ENCODE measurements around the gene CTNND1. TPM values are rescaled to one million over a fixed set of nuclear protein-coding genes. Genes with fewer than 3 reads are reported as not detected.

Gene CTNND1
- total RNA-seq, 2 donors from 2014 or later: 58.2 to 63.2 TPM

DNA sequence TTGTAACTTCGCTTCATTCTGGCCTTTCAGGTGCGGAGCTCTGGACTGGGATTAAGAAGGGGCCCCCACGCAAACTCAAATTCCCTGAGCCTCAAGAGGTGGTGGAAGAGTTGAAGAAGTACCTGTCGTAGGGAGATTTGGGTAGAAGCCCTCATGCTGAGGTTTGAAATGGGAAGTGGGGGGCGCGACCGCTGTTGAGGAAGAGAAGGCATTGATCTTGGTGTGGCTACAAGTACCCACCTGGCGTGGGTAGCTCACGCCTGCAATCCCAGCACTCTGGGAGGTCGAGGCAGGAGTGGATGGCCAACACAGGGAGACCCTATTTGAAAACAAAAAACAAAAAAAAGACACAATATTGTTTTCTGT, 19.5 kb upstream of the CTNND1 start:
- no peak for DNase-seq (ENCODE audit: low spot score)
- peaks cover 48% of the 10 kb centered on the region for H3K36me3 ChIP-seq
- H3K27me3 ChIP-seq: no peaks in the 10 kb centered on the region
- peaks cover 0 to 25% of the 10 kb centered on the region in 2 donors for H3K4me1 ChIP-seq
- peak overlapping the region; percentile 76 to 92 for H3K4me3 ChIP-seq
- no peaks in the 10 kb centered on the region for H3K9me3 ChIP-seq
- peak overlapping the region; percentile 94 to 96 for H3K27ac ChIP-seq
- TF ChIP-seq, protein P1, sequence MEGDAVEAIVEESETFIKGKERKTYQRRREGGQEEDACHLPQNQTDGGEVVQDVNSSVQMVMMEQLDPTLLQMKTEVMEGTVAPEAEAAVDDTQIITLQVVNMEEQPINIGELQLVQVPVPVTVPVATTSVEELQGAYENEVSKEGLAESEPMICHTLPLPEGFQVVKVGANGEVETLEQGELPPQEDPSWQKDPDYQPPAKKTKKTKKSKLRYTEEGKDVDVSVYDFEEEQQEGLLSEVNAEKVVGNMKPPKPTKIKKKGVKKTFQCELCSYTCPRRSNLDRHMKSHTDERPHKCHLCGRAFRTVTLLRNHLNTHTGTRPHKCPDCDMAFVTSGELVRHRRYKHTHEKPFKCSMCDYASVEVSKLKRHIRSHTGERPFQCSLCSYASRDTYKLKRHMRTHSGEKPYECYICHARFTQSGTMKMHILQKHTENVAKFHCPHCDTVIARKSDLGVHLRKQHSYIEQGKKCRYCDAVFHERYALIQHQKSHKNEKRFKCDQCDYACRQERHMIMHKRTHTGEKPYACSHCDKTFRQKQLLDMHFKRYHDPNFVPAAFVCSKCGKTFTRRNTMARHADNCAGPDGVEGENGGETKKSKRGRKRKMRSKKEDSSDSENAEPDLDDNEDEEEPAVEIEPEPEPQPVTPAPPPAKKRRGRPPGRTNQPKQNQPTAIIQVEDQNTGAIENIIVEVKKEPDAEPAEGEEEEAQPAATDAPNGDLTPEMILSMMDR (IDR thresholded peaks at IDR 0.05): no peak

DNA sequence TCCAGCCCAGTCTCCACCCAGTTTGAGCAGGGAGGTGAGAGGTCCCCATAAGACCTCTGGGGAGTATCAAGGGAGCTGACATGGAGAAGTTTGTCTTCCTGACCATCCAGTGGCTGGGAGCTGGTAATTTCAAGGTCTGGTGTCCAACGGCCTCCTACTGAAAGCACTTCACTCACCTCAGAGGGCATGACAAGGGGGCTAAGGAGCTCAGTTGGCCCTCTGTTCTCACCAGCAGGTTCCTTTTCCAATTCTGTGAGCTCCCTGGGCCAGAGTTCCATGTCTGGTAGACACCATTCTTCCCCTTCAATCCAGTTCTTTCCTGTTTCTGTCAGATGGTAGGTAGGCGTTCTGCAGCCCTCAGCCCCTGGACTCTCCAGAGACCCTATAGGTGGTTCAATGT, 17.2 kb upstream of the CTNND1 start:
- DNase-seq (ENCODE audit: low spot score): no peak
- H3K36me3 ChIP-seq: peaks cover 28% of the 10 kb centered on the region
- no peaks in the 10 kb centered on the region for H3K9me3 ChIP-seq
- H3K27me3 ChIP-seq: no peaks in the 10 kb centered on the region
- H3K4me3 ChIP-seq: no peak overlapping the region
- TF ChIP-seq, protein P1 (IDR thresholded peaks at IDR 0.05): no peak
- no peak overlapping the region for H3K27ac ChIP-seq
- peaks cover 0 to 25% of the 10 kb centered on the region in 2 donors for H3K4me1 ChIP-seq

- Histone ChIP-seq H3K4me3 (no peak overlapping the region), H3K4me1 (peaks cover 0 to 25% of the 10 kb centered on the region in 2 donors), H3K9me3 (no peaks in the 10 kb centered on the region), H3K36me3 (peaks cover 27% of the 10 kb centered on the region), H3K27ac (no peak overlapping the region), H3K27me3 (no peaks in the 10 kb centered on the region)
- DNase-seq (ENCODE audit: low spot score): no peak
- TF ChIP-seq, protein P1 (IDR thresholded peaks at IDR 0.05): no peak
Observed at GRCh38 chr11:57745206-57745605, 16.4 kb upstream of the CTNND1 start.

GRCh38 chr11:57746920-57747319, 14.7 kb upstream of the CTNND1 start:
- H3K4me3 ChIP-seq: no peak overlapping the region
- DNase-seq (ENCODE audit: low spot score): no peak
- H3K36me3 ChIP-seq: peaks cover 27% of the 10 kb centered on the region
- peaks cover 0 to 23% of the 10 kb centered on the region in 2 donors for H3K4me1 ChIP-seq
- no peak overlapping the region for H3K27ac ChIP-seq
- TF ChIP-seq, protein P1 (IDR thresholded peaks at IDR 0.05): no peak
- H3K9me3 ChIP-seq: no peaks in the 10 kb centered on the region
- no peaks in the 10 kb centered on the region for H3K27me3 ChIP-seq

DNA sequence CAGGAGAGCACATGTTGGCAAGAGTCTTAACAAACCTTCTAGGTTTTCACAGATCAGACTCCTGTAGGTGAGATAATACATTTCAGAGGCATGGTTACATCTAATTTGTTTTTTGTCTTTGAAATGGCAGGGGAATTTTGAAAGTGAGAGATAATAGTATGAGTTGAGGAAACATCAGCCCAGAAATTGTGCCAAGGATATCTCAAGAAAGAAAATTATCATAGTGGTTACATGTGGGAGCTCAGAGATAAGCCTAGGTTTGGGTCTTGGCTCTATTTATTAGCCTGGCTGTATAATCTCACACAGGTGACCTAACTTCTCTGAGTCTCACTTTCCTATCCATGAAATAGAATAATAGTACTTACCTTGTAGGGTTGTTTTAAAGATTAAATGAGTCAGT, 10.4 kb upstream of the CTNND1 start:
- Histone ChIP-seq H3K4me3 (no peak overlapping the region), H3K27me3 (no peaks in the 10 kb centered on the region), H3K27ac (no peak overlapping the region), H3K4me1 (peaks cover 0 to 8% of the 10 kb centered on the region in 2 donors), H3K9me3 (no peaks in the 10 kb centered on the region), H3K36me3 (no peaks in the 10 kb centered on the region)
- TF ChIP-seq, protein P1 (IDR thresholded peaks at IDR 0.05): no peak
- DNase-seq (ENCODE audit: low spot score): no peak

- Histone ChIP-seq H3K4me3 (no peak within 1 kb of the TSS), H3K36me3 (no peaks in the 10 kb centered on the region), H3K27ac (peak within 1 kb of the TSS in 1 of 2 donors; percentile 37), H3K9me3 (no peaks in the 10 kb centered on the region), H3K27me3 (no peaks in the 10 kb centered on the region), H3K4me1 (peaks cover 0 to 8% of the 10 kb centered on the region in 2 donors)
- no peak for DNase-seq (ENCODE audit: low spot score)
- TF ChIP-seq, protein P1 (IDR thresholded peaks at IDR 0.05): peak; percentile 22 to 67
Observed at GRCh38 chr11:57751676-57752253, 9.8 kb upstream of the CTNND1 start, which contains the start of gene BTBD18. BTBD18 (minus strand) TSS chr11:57751819; CDS start chr11:57751188, 631 bp downstream.

All from right atrium auricular region (tissue), 2 donors.